Measurements from ENCODE around the gene CFAP70.
A peak's percentile ranks its signal among the peaks of the same experiment; 100 is the strongest.
"Not testable (repeated sequence)": the region's sequence is repeated elsewhere in the genome, so short reads cannot be mapped to it uniquely, and the experiment has no call there.

Gene CFAP70

GRCh38 chr10:73358331-73359279, at the start of gene CFAP70:
TSS of gene CFAP70 (minus strand) at chr10:73358864. CDS start at chr10:73354796, 4,068 bp downstream.
- DNase-seq = peak; percentile 96

GRCh38 chr10:73408061-73408460, 49.4 kb upstream of the CFAP70 start:
- DNase-seq = no peak

DNA sequence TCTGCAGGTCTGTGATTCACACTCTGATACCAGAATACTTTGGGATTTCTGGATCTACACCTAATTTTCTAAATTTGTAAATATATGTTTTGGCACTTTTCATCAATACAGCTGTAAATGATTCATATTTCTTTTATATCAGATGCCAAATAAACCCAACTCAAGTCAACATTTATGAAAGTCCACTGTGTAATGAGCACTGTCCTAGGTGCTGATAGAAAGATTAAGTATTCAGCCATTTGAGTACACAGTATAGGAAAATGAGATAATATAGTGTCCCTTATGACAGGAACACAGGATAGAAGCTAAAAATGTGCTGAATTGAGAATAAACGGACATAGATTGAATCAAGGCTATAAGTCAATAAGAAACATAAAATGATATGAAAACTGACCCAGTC, 48.8 kb upstream of the CFAP70 start:
- no peak for DNase-seq

GRCh38 chr10:73406846-73407245, 48.2 kb upstream of the CFAP70 start:
- no peak for DNase-seq

GRCh38 chr10:73405556-73405955, 46.9 kb upstream of the CFAP70 start:
- no peak for DNase-seq

DNA sequence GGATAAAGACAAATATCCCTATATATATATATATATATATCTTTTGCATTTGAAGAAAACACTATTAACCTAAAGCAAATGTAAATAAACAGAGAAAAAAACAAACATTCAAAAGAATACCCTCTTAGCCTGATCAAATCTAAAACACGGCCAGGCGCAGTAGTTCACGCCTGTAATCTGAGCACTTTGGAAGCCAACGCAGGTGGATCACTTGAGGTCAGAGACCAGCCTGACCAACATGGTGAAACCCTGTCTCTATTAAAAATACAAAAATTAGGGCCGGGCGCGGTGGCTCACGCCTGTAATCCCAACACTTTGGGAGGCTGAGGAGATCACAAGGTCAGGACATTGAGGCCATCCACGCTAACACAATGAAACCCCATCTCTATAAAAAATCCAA, 46.0 kb upstream of the CFAP70 start:
- DNase-seq = no peak

- no peak for DNase-seq
Observed at GRCh38 chr10:73401636-73402035, 43.0 kb upstream of the CFAP70 start.

DNA sequence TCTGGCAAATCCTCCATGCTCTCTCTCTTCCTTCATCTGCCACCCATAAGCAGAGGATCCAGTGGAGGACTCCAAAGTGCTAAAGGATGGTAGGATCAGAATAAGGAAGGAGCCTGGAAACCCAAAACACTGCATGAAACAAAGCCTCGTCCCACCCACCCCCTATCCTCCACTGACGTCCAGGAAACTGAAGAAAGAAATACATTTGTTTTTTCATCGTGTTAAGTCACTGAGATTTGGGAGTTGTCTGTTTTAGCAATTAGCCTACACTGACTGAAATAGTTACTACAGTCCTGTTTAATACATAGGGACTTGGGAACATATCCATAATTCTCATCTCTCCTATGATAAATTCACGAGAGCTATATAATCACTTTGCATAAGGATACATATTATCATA, 40.4 kb upstream of the CFAP70 start:
- DNase-seq = no peak

- no peak for DNase-seq
Observed at GRCh38 chr10:73398024-73398423, 39.4 kb upstream of the CFAP70 start.

- not testable (repeated sequence) for DNase-seq
Observed at GRCh38 chr10:73394325-73394724, 35.7 kb upstream of the CFAP70 start.

DNA sequence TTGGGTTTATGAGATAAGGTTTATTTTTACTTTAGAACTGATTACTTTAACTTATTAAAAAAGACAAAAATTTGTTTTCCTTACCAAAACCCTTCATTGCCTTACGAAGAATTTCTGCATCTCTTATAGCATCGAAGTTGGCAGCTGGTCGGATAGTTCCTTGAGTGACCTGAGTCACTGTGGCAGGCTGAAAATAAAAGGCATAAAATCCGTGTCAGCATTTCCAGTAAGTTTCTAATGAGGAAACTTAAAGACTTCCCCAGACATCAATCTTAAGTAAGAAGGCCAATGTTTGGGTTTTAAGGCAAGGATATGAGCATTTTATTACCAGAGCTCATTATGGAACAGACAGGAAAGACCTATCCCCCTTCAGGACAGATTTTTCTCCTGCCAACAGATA, 29.6 kb upstream of the CFAP70 start:
- no peak for DNase-seq

GRCh38 chr10:73386583-73386982, 27.9 kb upstream of the CFAP70 start:
- no peak for DNase-seq

GRCh38 chr10:73379064-73379748, 20.5 kb upstream of the CFAP70 start:
- no peak for DNase-seq

GRCh38 chr10:73376679-73377078, 18.0 kb upstream of the CFAP70 start:
- no peak for DNase-seq

DNA sequence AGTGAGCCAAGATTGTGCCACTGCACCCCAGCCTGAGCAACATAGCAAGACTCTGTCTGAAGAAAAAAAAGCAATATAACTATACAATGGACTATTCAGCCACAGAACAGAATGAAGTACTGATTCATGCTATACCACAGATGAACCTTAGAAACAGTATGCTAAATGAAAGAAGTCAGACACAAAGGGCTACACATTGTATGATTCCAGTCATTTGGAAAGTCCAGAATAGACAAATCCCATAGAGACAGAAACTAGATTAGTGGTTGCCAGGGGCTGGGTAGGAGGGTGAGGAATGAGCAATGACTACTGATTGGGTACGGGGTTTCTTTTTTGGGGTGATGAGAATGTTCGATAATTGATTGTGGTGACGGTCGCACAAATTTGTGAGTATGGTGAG, 9.6 kb upstream of the CFAP70 start:
- DNase-seq = no peak

DNA sequence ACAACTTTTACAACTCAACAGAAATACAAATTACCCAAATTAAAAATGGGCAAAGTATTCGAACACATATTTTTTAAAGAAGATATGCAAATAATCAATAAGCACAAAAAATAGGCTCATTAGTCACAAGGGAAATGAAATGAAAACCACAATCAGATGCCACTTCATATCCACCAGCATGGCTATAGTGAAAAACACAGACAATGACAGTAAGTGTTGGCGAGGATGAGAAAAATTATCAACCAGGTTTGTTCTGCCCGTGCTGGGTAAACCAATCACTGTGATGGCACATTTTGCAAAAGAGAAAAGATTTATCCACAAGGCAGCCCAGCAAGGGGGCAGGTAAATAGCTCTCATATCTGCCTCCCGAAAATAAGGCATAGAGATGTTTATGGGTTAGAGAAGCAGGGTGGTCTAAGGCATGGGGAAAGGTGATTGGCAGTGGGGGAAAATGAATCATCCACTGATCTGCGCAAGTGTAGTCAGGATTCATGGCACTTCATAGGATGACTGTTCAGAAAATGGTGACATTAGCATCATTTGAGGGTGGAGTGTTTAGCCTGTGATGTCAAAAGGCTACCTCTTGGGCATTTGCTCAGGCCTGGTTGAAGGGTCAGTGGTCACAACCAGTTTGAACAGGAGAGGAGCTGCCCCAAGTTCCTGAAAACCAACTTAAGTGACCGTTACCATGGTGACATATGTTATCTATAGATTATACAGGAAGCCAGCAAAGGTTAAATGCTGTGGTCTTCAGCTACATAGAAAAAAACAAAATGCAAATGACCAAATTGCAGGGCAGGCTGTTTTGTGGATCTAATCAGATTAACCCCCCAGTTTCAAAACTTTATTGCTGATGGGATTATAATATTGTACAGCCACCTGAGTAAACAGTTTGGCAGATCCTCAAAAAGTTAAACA, 8.0 kb upstream of the CFAP70 start:
- no peak for DNase-seq

DNA sequence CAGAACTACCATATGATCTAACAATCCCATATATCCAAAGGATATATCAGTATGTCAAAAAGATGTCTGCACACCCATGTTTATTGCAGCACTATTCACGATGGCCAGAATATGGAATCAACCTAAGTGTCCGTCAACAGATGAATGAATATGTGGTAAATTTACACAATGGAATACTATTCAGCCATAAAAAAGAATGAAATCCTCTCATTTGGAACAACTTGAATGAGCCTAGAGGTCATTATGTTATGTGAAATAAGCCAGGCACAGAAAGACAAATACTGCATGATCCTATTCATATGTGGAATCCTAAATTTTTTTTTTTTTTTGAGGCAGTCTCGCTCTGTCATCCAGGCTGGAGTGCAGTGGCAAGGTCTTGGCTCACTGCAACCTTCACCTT, 6.3 kb upstream of the CFAP70 start:
- DNase-seq = no peak

DNA sequence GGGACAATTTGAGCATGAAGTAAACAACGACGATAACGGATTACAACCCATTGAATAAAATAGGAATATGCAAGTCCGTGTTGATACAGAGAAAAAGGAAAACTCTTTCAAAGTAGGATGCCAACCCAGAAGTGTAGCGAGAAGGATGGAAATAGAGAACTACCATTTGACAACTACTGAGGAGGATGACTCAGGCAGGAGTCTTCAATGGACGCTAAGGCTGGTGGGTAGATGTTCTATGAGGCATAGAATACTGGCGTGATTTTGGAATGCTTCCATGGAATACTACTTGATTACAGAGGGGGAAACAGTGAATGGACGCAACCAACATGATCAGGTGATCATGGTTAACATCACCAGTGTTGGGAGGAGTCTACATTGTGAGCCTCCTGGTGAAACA, 828 bp upstream of the CFAP70 start:
- no peak for DNase-seq

DNA sequence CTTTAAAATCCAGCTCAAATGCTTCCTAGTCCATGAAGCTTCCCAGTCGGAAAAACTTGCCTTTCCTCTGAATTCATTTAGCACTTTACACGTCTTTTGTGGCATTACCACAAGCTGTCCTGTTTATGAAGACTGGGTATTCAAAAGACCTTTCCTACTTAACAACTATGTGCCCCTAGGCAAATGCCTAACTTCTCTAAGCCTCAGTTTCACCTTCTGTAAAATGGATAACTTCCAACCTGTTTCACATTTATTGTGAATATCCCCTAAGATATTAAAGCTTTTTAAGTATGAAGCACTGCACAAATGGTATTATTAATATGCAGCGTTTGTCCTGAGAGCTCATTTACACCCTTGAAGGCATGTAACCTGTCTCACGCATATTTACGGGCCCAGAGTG, 843 bp downstream of the CFAP70 start:
- no peak for DNase-seq

DNA sequence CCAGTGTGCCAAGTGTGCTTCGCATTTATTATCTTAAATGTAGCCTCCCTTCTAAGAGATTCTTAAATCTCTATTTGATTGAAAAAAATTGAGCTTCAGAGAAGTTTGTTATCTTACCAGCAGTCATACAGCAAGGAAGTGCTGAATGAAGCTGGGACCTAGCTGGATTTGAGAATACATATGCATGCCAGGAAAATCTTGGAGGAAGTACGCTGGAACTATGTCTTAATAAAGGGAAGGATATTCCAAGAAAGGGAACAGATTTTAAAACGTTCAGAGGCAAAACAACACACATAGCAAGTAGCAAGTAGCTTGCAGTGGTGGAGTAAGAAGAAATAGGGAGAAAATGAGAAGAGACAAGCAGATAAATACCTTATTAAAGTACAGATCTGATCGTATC, 1.5 kb downstream of the CFAP70 start:
- DNase-seq = no peak

GRCh38 chr10:73344269-73344668, 14.4 kb downstream of the CFAP70 start:
- DNase-seq = no peak

- no peak for DNase-seq
Observed at GRCh38 chr10:73340121-73340520, 18.5 kb downstream of the CFAP70 start.

- DNase-seq = no peak
Observed at GRCh38 chr10:73339436-73339835, 19.2 kb downstream of the CFAP70 start.
